Measurements from ENCODE around the gene TRIM69. TPM values are rescaled to one million over a fixed set of nuclear protein-coding genes. Genes with fewer than 3 reads are reported as not detected.

TRIM69 gene
- total RNA-seq, 1 experiment from 2014 or later: 10.8 TPM

DNA sequence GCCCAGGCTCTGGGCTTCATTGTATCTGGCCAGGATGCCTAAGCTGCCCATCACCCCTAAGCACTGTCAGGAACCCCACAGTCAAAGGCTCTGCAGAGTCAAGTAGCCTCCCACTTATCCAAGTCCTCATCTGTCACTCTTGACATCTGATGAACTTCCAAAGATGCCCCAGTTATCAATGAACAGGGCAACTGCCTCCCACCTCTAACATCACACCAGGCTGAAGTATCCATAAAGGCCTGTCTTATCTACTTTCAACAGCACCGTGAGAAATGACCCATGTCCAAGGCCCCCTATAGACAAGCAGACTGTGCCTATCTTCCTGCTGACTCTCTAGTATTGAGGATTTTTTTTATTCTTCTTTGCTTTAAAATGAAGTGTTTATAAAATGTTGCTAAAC is 56.4 kb downstream of the TRIM69 start:
- Histone ChIP-seq H3K36me3 (ENCODE audit: low read depth, low read length) (no peaks in the 10 kb centered on the region), H3K27me3 (ENCODE audit: low read length) (peaks cover 20% of the 10 kb centered on the region), H3K9me2 (replicated peaks; ENCODE audit: low read length) (no peaks in the 10 kb centered on the region), H3K9ac (ENCODE audit: low read length) (no peak overlapping the region), H3K9me3 (ENCODE audit: low read length) (no peaks in the 10 kb centered on the region), H3K27ac (ENCODE audit: low read length) (no peak overlapping the region), H3K79me2 (ENCODE audit: low read length) (no peaks in the 10 kb centered on the region), H3F3A (ENCODE audit: low read length, unreplicated experiment) (no peaks in the 10 kb centered on the region), H3K4me1 (ENCODE audit: insufficient read depth, low read length) (no peaks in the 10 kb centered on the region), H3K4me2 (ENCODE audit: low read length) (no peak overlapping the region), H4K20me1 (ENCODE audit: low read length) (no peaks in the 10 kb centered on the region), H2AFZ (ENCODE audit: low read length) (no peak overlapping the region), H3K4me3 (ENCODE audit: low read length) (no peak overlapping the region)
- intact Hi-C loops (cut with micrococcal nuclease): no loop called here
- TF ChIP-seq EZH2 (IDR thresholded peaks at IDR 0.05; ENCODE audit: low read length, unreplicated experiment) (no peak), EZH2phosphoT487 (IDR thresholded peaks at IDR 0.05; ENCODE audit: borderline replicate concordance, low read length) (no peak)
- TF ChIP-seq, protein P1, sequence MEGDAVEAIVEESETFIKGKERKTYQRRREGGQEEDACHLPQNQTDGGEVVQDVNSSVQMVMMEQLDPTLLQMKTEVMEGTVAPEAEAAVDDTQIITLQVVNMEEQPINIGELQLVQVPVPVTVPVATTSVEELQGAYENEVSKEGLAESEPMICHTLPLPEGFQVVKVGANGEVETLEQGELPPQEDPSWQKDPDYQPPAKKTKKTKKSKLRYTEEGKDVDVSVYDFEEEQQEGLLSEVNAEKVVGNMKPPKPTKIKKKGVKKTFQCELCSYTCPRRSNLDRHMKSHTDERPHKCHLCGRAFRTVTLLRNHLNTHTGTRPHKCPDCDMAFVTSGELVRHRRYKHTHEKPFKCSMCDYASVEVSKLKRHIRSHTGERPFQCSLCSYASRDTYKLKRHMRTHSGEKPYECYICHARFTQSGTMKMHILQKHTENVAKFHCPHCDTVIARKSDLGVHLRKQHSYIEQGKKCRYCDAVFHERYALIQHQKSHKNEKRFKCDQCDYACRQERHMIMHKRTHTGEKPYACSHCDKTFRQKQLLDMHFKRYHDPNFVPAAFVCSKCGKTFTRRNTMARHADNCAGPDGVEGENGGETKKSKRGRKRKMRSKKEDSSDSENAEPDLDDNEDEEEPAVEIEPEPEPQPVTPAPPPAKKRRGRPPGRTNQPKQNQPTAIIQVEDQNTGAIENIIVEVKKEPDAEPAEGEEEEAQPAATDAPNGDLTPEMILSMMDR (conservative IDR thresholded peaks at IDR 0.05; ENCODE audit: low read depth, low read length): no peak
- no peak for DNase-seq
- BruUV-seq (replicated peaks): no TSS peak
- ChIA-PET CTCF (no interaction called here), POLR2A (ENCODE audit: unreplicated experiment) (no interaction called here)
- no peak for ATAC-seq

GRCh38 chr15:44794072-44794471 is 57.7 kb downstream of the TRIM69 start:
- no peaks in the 10 kb centered on the region for H3K9me3 ChIP-seq (ENCODE audit: low read length)
- no TSS peak for BruUV-seq (replicated peaks)
- H3F3A ChIP-seq (ENCODE audit: low read length, unreplicated experiment): no peaks in the 10 kb centered on the region
- ChIA-PET POLR2A (ENCODE audit: unreplicated experiment) (no interaction called here), CTCF (no interaction called here)
- H3K27ac ChIP-seq (ENCODE audit: low read length): no peak overlapping the region
- H4K20me1 ChIP-seq (ENCODE audit: low read length): no peaks in the 10 kb centered on the region
- H3K27me3 ChIP-seq (ENCODE audit: low read length): peaks cover 19% of the 10 kb centered on the region
- H3K79me2 ChIP-seq (ENCODE audit: low read length): no peaks in the 10 kb centered on the region
- intact Hi-C loops (cut with micrococcal nuclease): no loop called here
- no peak overlapping the region for H2AFZ ChIP-seq (ENCODE audit: low read length)
- no peak overlapping the region for H3K4me3 ChIP-seq (ENCODE audit: low read length)
- no peak for ATAC-seq
- no peak overlapping the region for H3K4me2 ChIP-seq (ENCODE audit: low read length)
- H3K9me2 ChIP-seq (replicated peaks; ENCODE audit: low read length): no peaks in the 10 kb centered on the region
- no peaks in the 10 kb centered on the region for H3K36me3 ChIP-seq (ENCODE audit: low read depth, low read length)
- TF ChIP-seq, protein P1 (conservative IDR thresholded peaks at IDR 0.05; ENCODE audit: low read depth, low read length): no peak
- no peak for TF ChIP-seq EZH2phosphoT487 (IDR thresholded peaks at IDR 0.05; ENCODE audit: borderline replicate concordance, low read length)
- no peak for TF ChIP-seq EZH2 (IDR thresholded peaks at IDR 0.05; ENCODE audit: low read length, unreplicated experiment)
- H3K9ac ChIP-seq (ENCODE audit: low read length): no peak overlapping the region
- H3K4me1 ChIP-seq (ENCODE audit: insufficient read depth, low read length): no peaks in the 10 kb centered on the region
- no peak for DNase-seq

DNA sequence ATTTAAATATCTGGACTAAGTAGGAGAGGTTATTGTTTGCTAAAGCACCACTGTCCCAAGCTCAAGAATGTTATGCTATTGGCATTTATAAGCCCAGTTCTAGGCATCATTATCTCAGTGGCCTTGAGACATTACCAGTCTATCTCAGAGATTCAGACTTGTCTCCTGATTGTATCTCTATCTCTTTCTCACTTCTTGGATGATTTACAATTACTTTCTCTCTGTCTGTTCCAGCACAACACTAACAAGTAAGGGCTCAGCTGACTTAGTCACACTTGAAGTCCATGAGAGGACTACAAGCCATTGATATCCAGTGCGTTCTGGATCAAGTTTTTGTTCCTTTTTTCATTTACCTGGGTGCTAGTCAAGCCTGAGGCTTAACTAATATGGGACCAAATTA is 60.2 kb downstream of the TRIM69 start:
- H3K4me1 ChIP-seq (ENCODE audit: insufficient read depth, low read length): no peaks in the 10 kb centered on the region
- no peak overlapping the region for H3K9ac ChIP-seq (ENCODE audit: low read length)
- H3K9me2 ChIP-seq (replicated peaks; ENCODE audit: low read length): no peaks in the 10 kb centered on the region
- H4K20me1 ChIP-seq (ENCODE audit: low read length): no peaks in the 10 kb centered on the region
- no peaks in the 10 kb centered on the region for H3K9me3 ChIP-seq (ENCODE audit: low read length)
- intact Hi-C loops (cut with micrococcal nuclease): no loop called here
- TF ChIP-seq, protein P1 (conservative IDR thresholded peaks at IDR 0.05; ENCODE audit: low read depth, low read length): no peak
- TF ChIP-seq EZH2 (IDR thresholded peaks at IDR 0.05; ENCODE audit: low read length, unreplicated experiment) (no peak), EZH2phosphoT487 (IDR thresholded peaks at IDR 0.05; ENCODE audit: borderline replicate concordance, low read length) (no peak)
- DNase-seq: no peak
- H3K4me2 ChIP-seq (ENCODE audit: low read length): no peak overlapping the region
- BruUV-seq (replicated peaks): no TSS peak
- no peaks in the 10 kb centered on the region for H3K36me3 ChIP-seq (ENCODE audit: low read depth, low read length)
- no peak overlapping the region for H3K4me3 ChIP-seq (ENCODE audit: low read length)
- no peak for ATAC-seq
- POLR2A ChIA-PET (ENCODE audit: unreplicated experiment): no interaction called here
- H3K27me3 ChIP-seq (ENCODE audit: low read length): peaks cover 22% of the 10 kb centered on the region
- H3K79me2 ChIP-seq (ENCODE audit: low read length): no peaks in the 10 kb centered on the region
- H3K27ac ChIP-seq (ENCODE audit: low read length): no peak overlapping the region
- H3F3A ChIP-seq (ENCODE audit: low read length, unreplicated experiment): no peaks in the 10 kb centered on the region
- no peak overlapping the region for H2AFZ ChIP-seq (ENCODE audit: low read length)
- CTCF ChIA-PET: no interaction called here
